SK-N-SH (cell line): ENCODE data around the gene CLDN3. TPM values are rescaled to one million over a fixed set of nuclear protein-coding genes. Genes with fewer than 3 reads are reported as not detected.

Experiments
- CTCF ChIA-PET: fragments of 300-600, 350-600 bp; formaldehyde crosslinking; extraction: SDS; loops from one replicate; lab custom pipeline; 2021; lab: Yijun Ruan, JAX
- POLR2A ChIA-PET: fragments of 350-600 bp; sonication (Branson Sonifier 250); formaldehyde crosslinking; extraction: SDS; loops from one replicate; lab custom pipeline; 2020; ENCODE audit warnings: antibody characterized with exemption, inconsistent platforms; lab: Yijun Ruan, JAX
- DNase-seq: peaks from one replicate; pipeline ENCODE4 v3.0.0; 2012
- H2AFZ ChIP-seq: fragments of 200-600 bp; sonication (generic); 2 replicates; pipeline ENCODE4 v1.8.1; 2016; ENCODE audit warnings: antibody characterized with exemption, mild to moderate bottlenecking, low read depth
- H3F3A ChIP-seq: fragments of 200-600 bp; sonication (generic); replicated peaks from 2 replicates; pipeline ENCODE3; 2016; ENCODE audit warnings: antibody characterized with exemption, mild to moderate bottlenecking; ENCODE audit not compliant: insufficient read depth
- H3K27ac ChIP-seq, 2 experiments: fragments of 200-500 bp in 1 of 2; fragments of 200-600 bp in 1 of 2; sonication (Bioruptor generic) in 1 of 2; sonication (generic), shearing (Covaris generic) in 1 of 2; 2 replicates each; pipeline versions ENCODE4 v1.5.1 to v1.6.1; 2014 to 2016; ENCODE audit warnings: low read depth in 2 of 2, inconsistent platforms in 1 of 2, low read length in 1 of 2, mild to moderate bottlenecking in 1 of 2, mixed read lengths in 1 of 2
- H3K27me3 ChIP-seq: fragments of 200-600 bp; sonication (generic), shearing (Covaris generic); 2 replicates; pipeline ENCODE4 v1.6.1; 2016; ENCODE audit warnings: mixed run types; ENCODE audit not compliant: insufficient read depth
- H3K36me3 ChIP-seq, 2 experiments: fragments of 200-500 bp in 1 of 2; fragments of 200-600 bp in 1 of 2; sonication (Bioruptor generic) in 1 of 2; sonication (generic) in 1 of 2; replicated peaks in 1 of 2; 2 replicates each; pipeline versions ENCODE3 to v1.5.1; 2014 to 2016; ENCODE audit warnings: low read length in 1 of 2, mild to moderate bottlenecking in 1 of 2; ENCODE audit not compliant: insufficient read depth in 2 of 2, control insufficient read depth in 1 of 2
- H3K4me1 ChIP-seq, 2 experiments: fragments of 200-500 bp in 1 of 2; fragments of 200-600 bp in 1 of 2; sonication (Bioruptor generic) in 1 of 2; sonication (generic), shearing (Covaris generic) in 1 of 2; 2 replicates each; pipeline versions ENCODE4 v1.5.1 to v1.6.1; 2014 to 2016; ENCODE audit warnings: low read depth in 1 of 2, low read length in 1 of 2, mixed run types in 1 of 2; ENCODE audit not compliant: insufficient read depth in 2 of 2, control insufficient read depth in 1 of 2
- H3K4me2 ChIP-seq: fragments of 200-600 bp; sonication (generic), shearing (Covaris generic); 2 replicates; pipeline ENCODE4 v1.6.1; 2017; ENCODE audit warnings: mixed run types
- H3K4me3 ChIP-seq, 2 experiments: fragments of 200-500 bp in 1 of 2; fragments of 200-600 bp in 1 of 2; sonication (Bioruptor generic) in 1 of 2; sonication (generic), shearing (Covaris generic) in 1 of 2; 2 replicates each; pipeline versions ENCODE4 v1.5.1 to v1.8.1; 2014 to 2016; ENCODE audit warnings: low read depth in 2 of 2, inconsistent platforms in 1 of 2, low read length in 1 of 2, mild to moderate bottlenecking in 1 of 2, mixed read lengths in 1 of 2, moderate library complexity in 1 of 2
- H3K79me2 ChIP-seq: fragments of 200-600 bp; sonication (generic); 2 replicates; pipeline ENCODE4 v1.8.1; 2017; ENCODE audit warnings: mild to moderate bottlenecking; ENCODE audit not compliant: insufficient read depth
- H3K9ac ChIP-seq: fragments of 200-600 bp; sonication (generic); 2 replicates; pipeline ENCODE4 v1.6.1; 2017; ENCODE audit warnings: mixed run types
- H3K9me2 ChIP-seq: fragments of 200-600 bp; sonication (generic); 2 replicates; pipeline ENCODE4 v1.6.1; 2017; ENCODE audit warnings: mixed run types
- H3K9me3 ChIP-seq: fragments of 200-600 bp; sonication (generic); 2 replicates; pipeline ENCODE4 v1.6.1; 2017; ENCODE audit warnings: mixed run types, mild to moderate bottlenecking, moderate library complexity
- H4K20me1 ChIP-seq: fragments of 200-600 bp; sonication (generic); 2 replicates; pipeline ENCODE4 v1.6.1; 2017; ENCODE audit warnings: mild to moderate bottlenecking, mixed run types; ENCODE audit not compliant: insufficient read depth
- CHD2 ChIP-seq: fragments of 150-350 bp; IDR thresholded peaks from 2 replicates; pipeline ENCODE4 v1.6.1; 2018; ENCODE audit warnings: low read length; ENCODE audit not compliant: partially characterized antibody
- GATA2 ChIP-seq: sonication (generic); formaldehyde crosslinking; IDR thresholded peaks from 2 replicates; pipeline ENCODE4 v1.5.0; 2020; ENCODE audit warnings: mild to moderate bottlenecking, missing genetic modification reagents
- MAX ChIP-seq: IDR thresholded peaks from 2 replicates; pipeline ENCODE4 v1.4.0; 2012; ENCODE audit warnings: low read depth
- MXI1 ChIP-seq: IDR thresholded peaks from 2 replicates; pipeline ENCODE4 v1.6.1; 2012; ENCODE audit warnings: mild to moderate bottlenecking, low read depth, low read length, improper control_type of control experiment
- PBX3 ChIP-seq: IDR thresholded peaks from 2 replicates; pipeline ENCODE4; 2012
- POLR2AphosphoS5 ChIP-seq: IDR thresholded peaks from 2 replicates; pipeline ENCODE4 v1.6.1; 2012; ENCODE audit warnings: low read depth, low read length
- RFX5 ChIP-seq: IDR thresholded peaks from 2 replicates; pipeline ENCODE4 v1.6.1; 2012; ENCODE audit warnings: mild to moderate bottlenecking, improper control_type of control experiment, low read length
- RXRA ChIP-seq: IDR thresholded peaks from 2 replicates; pipeline ENCODE4 v1.4.0; 2012; ENCODE audit warnings: low read depth, mild to moderate bottlenecking, borderline replicate concordance
- SIN3A ChIP-seq: IDR thresholded peaks from 2 replicates; pipeline ENCODE4 v1.6.1; 2012; ENCODE audit warnings: low read depth, mild to moderate bottlenecking, low read length, moderate library complexity, borderline replicate concordance
- TCF12 ChIP-seq: IDR thresholded peaks from 2 replicates; pipeline ENCODE4 v1.4.0; 2012
- TEAD4 ChIP-seq: IDR thresholded peaks from 2 replicates; pipeline ENCODE4 v1.4.0; 2012; ENCODE audit warnings: mild to moderate bottlenecking, borderline replicate concordance; ENCODE audit not compliant: insufficient read depth
- USF1 ChIP-seq: IDR thresholded peaks from 2 replicates; pipeline ENCODE4 v1.4.0; 2012; ENCODE audit warnings: low read depth, borderline replicate concordance
- YY1 ChIP-seq: IDR thresholded peaks from 2 replicates; pipeline ENCODE4 v1.4.0; 2012; ENCODE audit warnings: low read depth, mild to moderate bottlenecking
- WGBS: methylation state at CpG from one replicate; pipeline ENCODE4 v1.1.6; 2017; ENCODE audit warnings: low lambda C conversion rate; 5-methylcytosine and 5-hydroxymethylcytosine counted together
- polyA plus RNA-seq, 3 experiments: library from polyadenylated mRNA; depleted of rRNA; stranded (reverse); fragments of >200 nt; gene quantifications; 2 replicates each; pipeline ENCODE4 v1.2.3, GENCODE V29; 2012
- TF ChIP-seq, protein P1 (sequence below): fragments of 200-600 bp; sonication (generic); IDR thresholded peaks from 2 replicates; pipeline ENCODE4 v1.6.1; 2017; ENCODE audit warnings: antibody characterized with exemption, mild to moderate bottlenecking, moderate library complexity
- TF ChIP-seq, protein P2 (sequence below): IDR thresholded peaks from 2 replicates; pipeline ENCODE4 v1.6.1; 2012; ENCODE audit warnings: mild to moderate bottlenecking, low read depth, low read length, moderate library complexity

The CLDN3 gene
- polyA plus RNA-seq, 1 of the 3 experiments (the other 2 are of a cell fraction): 0.08 TPM

- TF ChIP-seq, protein P1, sequence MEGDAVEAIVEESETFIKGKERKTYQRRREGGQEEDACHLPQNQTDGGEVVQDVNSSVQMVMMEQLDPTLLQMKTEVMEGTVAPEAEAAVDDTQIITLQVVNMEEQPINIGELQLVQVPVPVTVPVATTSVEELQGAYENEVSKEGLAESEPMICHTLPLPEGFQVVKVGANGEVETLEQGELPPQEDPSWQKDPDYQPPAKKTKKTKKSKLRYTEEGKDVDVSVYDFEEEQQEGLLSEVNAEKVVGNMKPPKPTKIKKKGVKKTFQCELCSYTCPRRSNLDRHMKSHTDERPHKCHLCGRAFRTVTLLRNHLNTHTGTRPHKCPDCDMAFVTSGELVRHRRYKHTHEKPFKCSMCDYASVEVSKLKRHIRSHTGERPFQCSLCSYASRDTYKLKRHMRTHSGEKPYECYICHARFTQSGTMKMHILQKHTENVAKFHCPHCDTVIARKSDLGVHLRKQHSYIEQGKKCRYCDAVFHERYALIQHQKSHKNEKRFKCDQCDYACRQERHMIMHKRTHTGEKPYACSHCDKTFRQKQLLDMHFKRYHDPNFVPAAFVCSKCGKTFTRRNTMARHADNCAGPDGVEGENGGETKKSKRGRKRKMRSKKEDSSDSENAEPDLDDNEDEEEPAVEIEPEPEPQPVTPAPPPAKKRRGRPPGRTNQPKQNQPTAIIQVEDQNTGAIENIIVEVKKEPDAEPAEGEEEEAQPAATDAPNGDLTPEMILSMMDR: no peak
- TF ChIP-seq, protein P2, sequence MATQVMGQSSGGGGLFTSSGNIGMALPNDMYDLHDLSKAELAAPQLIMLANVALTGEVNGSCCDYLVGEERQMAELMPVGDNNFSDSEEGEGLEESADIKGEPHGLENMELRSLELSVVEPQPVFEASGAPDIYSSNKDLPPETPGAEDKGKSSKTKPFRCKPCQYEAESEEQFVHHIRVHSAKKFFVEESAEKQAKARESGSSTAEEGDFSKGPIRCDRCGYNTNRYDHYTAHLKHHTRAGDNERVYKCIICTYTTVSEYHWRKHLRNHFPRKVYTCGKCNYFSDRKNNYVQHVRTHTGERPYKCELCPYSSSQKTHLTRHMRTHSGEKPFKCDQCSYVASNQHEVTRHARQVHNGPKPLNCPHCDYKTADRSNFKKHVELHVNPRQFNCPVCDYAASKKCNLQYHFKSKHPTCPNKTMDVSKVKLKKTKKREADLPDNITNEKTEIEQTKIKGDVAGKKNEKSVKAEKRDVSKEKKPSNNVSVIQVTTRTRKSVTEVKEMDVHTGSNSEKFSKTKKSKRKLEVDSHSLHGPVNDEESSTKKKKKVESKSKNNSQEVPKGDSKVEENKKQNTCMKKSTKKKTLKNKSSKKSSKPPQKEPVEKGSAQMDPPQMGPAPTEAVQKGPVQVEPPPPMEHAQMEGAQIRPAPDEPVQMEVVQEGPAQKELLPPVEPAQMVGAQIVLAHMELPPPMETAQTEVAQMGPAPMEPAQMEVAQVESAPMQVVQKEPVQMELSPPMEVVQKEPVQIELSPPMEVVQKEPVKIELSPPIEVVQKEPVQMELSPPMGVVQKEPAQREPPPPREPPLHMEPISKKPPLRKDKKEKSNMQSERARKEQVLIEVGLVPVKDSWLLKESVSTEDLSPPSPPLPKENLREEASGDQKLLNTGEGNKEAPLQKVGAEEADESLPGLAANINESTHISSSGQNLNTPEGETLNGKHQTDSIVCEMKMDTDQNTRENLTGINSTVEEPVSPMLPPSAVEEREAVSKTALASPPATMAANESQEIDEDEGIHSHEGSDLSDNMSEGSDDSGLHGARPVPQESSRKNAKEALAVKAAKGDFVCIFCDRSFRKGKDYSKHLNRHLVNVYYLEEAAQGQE: no peak
- TF ChIP-seq TEAD4: no peak
These were observed 11.4 kb downstream of the CLDN3 start (continued) for GRCh38 chr7:73758581-73759138.

DNA sequence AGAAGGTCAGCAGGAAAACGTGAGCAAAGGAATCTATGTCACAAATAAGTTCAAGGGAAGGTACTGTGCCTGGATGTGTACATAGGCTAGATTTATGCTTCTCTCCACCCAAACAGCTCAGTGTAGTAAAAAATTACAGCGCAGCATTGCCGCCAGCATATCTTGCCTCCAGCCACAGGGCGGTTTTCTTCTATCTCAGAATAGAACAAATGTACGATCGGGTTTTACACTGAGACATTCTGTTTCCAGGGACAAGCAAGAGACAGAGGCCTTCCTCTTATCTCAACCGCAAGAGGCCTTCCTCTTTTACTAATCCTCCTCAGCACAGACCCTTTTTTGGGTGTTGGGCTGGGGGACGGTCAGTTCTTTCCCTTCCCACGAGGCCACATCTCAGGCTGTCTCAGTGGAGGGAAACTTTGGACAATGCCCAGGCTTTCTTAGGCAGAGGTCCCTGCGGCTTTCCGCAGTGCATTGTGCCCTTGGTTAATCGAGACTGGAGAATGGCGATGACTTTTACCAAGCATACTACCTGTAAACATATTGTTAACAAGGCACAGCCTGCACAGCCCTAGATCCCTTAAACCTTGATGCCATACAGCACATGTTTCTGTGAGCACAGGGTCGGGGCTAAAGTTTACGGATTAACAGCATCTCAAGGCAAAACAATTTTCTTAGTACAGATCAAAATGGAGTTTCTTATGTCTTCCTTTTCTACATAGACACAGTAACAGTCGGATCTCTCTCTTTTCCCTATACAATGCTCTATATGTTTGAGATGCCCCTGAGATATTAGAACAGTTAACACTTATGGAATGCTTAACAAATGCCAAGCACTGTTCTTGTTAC lies 19.9 kb downstream of the CLDN3 start:
- CTCF ChIA-PET: interaction anchor here (1.4 to 1.5 kb wide), 2 partner anchors 11 to 24 kb away, joined by 4 to 6 read pairs; partner anchors contain the start of gene ABHD11
- no peak for DNase-seq
- whole genome bisulfite sequencing: 82% methylated on average over 16 of the region's 16 CpGs

More for the DNA sequence above, 19.9 kb downstream of the CLDN3 start:
- no peaks in the 10 kb centered on the region for H4K20me1 ChIP-seq
- H3K27me3 ChIP-seq: no peaks in the 10 kb centered on the region
- H2AFZ ChIP-seq: no peak overlapping the region
- H3K9me3 ChIP-seq: no peaks in the 10 kb centered on the region
- no peaks in the 10 kb centered on the region for H3F3A ChIP-seq
- H3K9me2 ChIP-seq: no peaks in the 10 kb centered on the region
- H3K4me3 ChIP-seq: no peak overlapping the region
- H3K4me1 ChIP-seq: peaks cover 0 to 7% of the 10 kb centered on the region in 2 experiments; a peak in 1 of 4 replicates
- no peak for TF ChIP-seq POLR2AphosphoS5
- no peak for TF ChIP-seq GATA2 (CRISPR knock-in tag)
- no peak for TF ChIP-seq MXI1
- no peak for TF ChIP-seq MAX
- no peak for TF ChIP-seq YY1
- no peak for TF ChIP-seq RFX5
- TF ChIP-seq SIN3A: no peak
- TF ChIP-seq RXRA: no peak
- no peak for TF ChIP-seq CHD2
- TF ChIP-seq TCF12: no peak
- no peak for TF ChIP-seq USF1
- no peak for TF ChIP-seq PBX3
- TF ChIP-seq, all 33 proteins: peak for 0
- POLR2A ChIA-PET: no interaction called here
- no peak overlapping the region for H3K4me2 ChIP-seq
- no peaks in the 10 kb centered on the region for H3K79me2 ChIP-seq
- no peak overlapping the region for H3K27ac ChIP-seq
- no peak overlapping the region for H3K9ac ChIP-seq
- no peaks in the 10 kb centered on the region for H3K36me3 ChIP-seq
